Caco-2 (cell line): Measurements from ENCODE around the gene BMPR1B. TPM values are rescaled to one million over a fixed set of nuclear protein-coding genes. Genes with fewer than 3 reads are reported as not detected.

ENCODE experiments used
- BruUV-seq: library from RNA; stranded (reverse); fragments of 400-500 nt; replicated peaks from 2 replicates; lab custom pipeline; 2021; lab: Mats Ljungman, UMichigan
- CTCF ChIA-PET: fragments of 300-600 bp; sonication (Branson Sonifier 250); formaldehyde crosslinking; loops from one replicate; lab custom pipeline; 2022; ENCODE audit warnings: antibody characterized with exemption; lab: Charles Lee
- POLR2A ChIA-PET: fragments of 300-600 bp; sonication (Branson Sonifier 250); formaldehyde crosslinking; loops from one replicate; lab custom pipeline; 2022; ENCODE audit warnings: antibody characterized with exemption; lab: Charles Lee
- DNase-seq, 2 experiments: peaks; one replicate each; pipeline versions ENCODE4 v3.0.0 to v3.0.0-alpha.2; 2020 to 2022
- H3K27me3 ChIP-seq: replicated peaks from 2 replicates; pipeline ENCODE4 v1.6.0; 2011; ENCODE audit warnings: low read length; ENCODE audit not compliant: control insufficient read depth, insufficient read depth
- H3K36me3 ChIP-seq: 2 replicates; pipeline ENCODE4 v1.5.1; 2011; ENCODE audit warnings: low read length; ENCODE audit not compliant: control insufficient read depth, insufficient read depth
- H3K4me1 ChIP-seq: fragments of 250-450 bp; sonication (Bioruptor Pico); 2 replicates; pipeline ENCODE4 v1.5.1; 2020; ENCODE audit warnings: mild to moderate bottlenecking
- H3K4me3 ChIP-seq: 2 replicates; pipeline ENCODE4 v1.5.1; 2011; ENCODE audit warnings: low read depth, mild to moderate bottlenecking, control low read depth, low read length
- H3K9me3 ChIP-seq: fragments of 250-450 bp; sonication (Bioruptor Pico); 2 replicates; pipeline ENCODE4 v1.5.1; 2020; ENCODE audit warnings: mild to moderate bottlenecking, moderate library complexity
- H3K27ac Mint-ChIP-seq: one replicate; pipeline ENCODE4 v1.8.0; 2022; ENCODE audit warnings: mixed read lengths; ENCODE audit not compliant: unreplicated experiment
- H3K27me3 Mint-ChIP-seq: one replicate; pipeline ENCODE4 v1.8.0; 2022; ENCODE audit warnings: mixed read lengths; ENCODE audit not compliant: insufficient read depth, unreplicated experiment
- H3K36me3 Mint-ChIP-seq: one replicate; pipeline ENCODE4 v1.8.0; 2022; ENCODE audit warnings: mild to moderate bottlenecking, mixed read lengths; ENCODE audit not compliant: insufficient read depth, unreplicated experiment
- H3K4me1 Mint-ChIP-seq: one replicate; pipeline ENCODE4 v1.8.0; 2022; ENCODE audit warnings: low read depth, mixed read lengths; ENCODE audit not compliant: unreplicated experiment
- H3K4me3 Mint-ChIP-seq: one replicate; pipeline ENCODE4 v1.8.0; 2022; ENCODE audit warnings: mild to moderate bottlenecking, moderate library complexity, mixed read lengths; ENCODE audit not compliant: unreplicated experiment
- H3K9me3 Mint-ChIP-seq: one replicate; pipeline ENCODE4 v1.8.0; 2022; ENCODE audit warnings: mixed read lengths; ENCODE audit not compliant: unreplicated experiment
- CTCF ChIP-seq, 2 experiments: fragments of 200-600 bp in 1 of 2; IDR thresholded peaks; 1 replicate in 1 of 2; 2 replicates in 1 of 2; pipeline versions ENCODE4 v1.5.1 to v1.8.0; 2011 to 2022; ENCODE audit warnings: antibody characterized with exemption in 1 of 2, control low read depth in 1 of 2, inconsistent platforms in 1 of 2, low read depth in 1 of 2, low read length in 1 of 2, mild to moderate bottlenecking in 1 of 2, moderate library complexity in 1 of 2; ENCODE audit not compliant: insufficient read depth in 1 of 2, severe bottlenecking in 1 of 2, unreplicated experiment in 1 of 2
- intact Hi-C: fragments of 100-400 bp; cut with micrococcal nuclease; formaldehyde crosslinking; loops from one replicate; pipeline ENCODE4 v1.10.0; 2022; ENCODE audit not compliant: unreplicated experiment
- total RNA-seq: library from RNA; stranded (reverse); gene quantifications from 2 replicates; pipeline ENCODE4 v1.2.3, GENCODE V29; 2022

Gene BMPR1B
- total RNA-seq, 1 experiment from 2014 or later = 8.7 TPM

DNA sequence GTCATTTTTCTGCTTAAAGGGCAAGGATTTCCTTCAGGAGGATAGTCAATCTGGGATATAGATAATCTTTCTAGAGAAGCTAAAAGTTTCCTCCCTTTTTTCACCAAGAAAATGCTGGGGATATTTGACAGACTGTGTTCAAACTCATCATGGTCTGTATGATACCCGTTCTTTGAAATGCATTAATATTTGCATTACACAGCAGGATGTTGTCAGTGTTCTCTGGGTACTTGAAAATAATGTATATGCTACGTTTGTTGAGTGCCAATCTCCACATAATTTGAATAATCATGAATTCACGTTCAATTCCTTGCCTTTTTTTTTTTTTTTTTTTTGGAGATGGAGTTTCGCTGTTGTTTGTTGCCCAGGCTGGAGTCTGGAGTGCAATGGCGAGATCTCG lies 18.0 kb upstream of the BMPR1B start:
- ChIA-PET POLR2A (no interaction called here), CTCF (no interaction called here)
- no peaks in the 10 kb centered on the region for H3K36me3 Mint-ChIP-seq

DNA sequence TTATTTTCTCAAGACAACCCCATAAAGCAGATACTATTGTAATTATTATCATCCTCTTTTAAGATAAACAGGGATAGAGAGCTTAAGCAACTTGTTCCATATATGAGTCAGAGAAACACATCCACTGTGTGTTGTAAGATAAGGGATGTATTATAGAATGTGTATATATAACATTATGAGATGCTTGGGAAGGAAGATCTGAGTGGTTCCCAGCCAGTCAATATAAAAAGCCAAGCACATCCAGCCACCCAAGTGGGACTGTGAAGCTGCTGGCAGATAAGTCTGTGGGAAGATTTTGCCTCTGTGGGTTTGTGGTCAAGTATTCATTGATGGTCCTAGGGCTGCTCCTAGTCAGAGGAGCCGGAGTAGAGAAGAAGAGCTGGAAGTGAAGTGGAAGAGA lies 16.5 kb upstream of the BMPR1B start:
- H3K36me3 ChIP-seq = no peaks in the 10 kb centered on the region
- POLR2A ChIA-PET = no interaction called here

More for the DNA sequence above, 18.0 kb upstream of the BMPR1B start:
- H3K27me3 Mint-ChIP-seq = no peaks in the 10 kb centered on the region
- intact Hi-C loops = no loop called here
- H3K4me3 Mint-ChIP-seq = no peak overlapping the region
- no peaks in the 10 kb centered on the region for H3K36me3 ChIP-seq
- BruUV-seq = no TSS peak
- peaks cover 6% of the 10 kb centered on the region for H3K4me1 Mint-ChIP-seq
- H3K4me1 ChIP-seq = no peaks in the 10 kb centered on the region
- H3K9me3 ChIP-seq = no peaks in the 10 kb centered on the region
- TF ChIP-seq CTCF (IDR thresholded peaks at IDR 0.05; ENCODE audit: insufficient read depth in 1 of 2, low read depth in 1 of 2, low read length in 1 of 2, severe bottlenecking in 1 of 2, unreplicated experiment in 1 of 2) = no peak
- no peak overlapping the region for H3K4me3 ChIP-seq
- DNase-seq = no peak
- no peaks in the 10 kb centered on the region for H3K9me3 Mint-ChIP-seq
- no peak overlapping the region for H3K27ac Mint-ChIP-seq
- H3K27me3 ChIP-seq = no peaks in the 10 kb centered on the region

DNA sequence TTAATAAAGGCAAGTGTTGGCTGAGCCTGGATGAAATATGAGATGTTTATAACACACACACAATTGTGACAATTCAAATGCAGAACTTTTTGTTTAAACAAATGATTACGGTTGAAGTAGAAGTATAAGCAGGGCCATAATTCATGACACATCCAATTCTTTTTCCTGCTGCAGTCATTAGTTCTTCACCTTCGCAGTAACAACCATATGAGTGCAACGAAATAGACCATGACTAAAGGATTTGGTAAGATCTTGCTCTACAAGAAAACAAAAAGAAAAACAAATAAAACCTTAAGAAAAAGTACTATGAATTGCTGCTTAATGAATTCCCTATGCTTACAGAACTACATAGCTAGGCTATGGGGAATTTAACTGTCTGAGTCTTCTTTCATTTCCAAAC lies 13.9 kb upstream of the BMPR1B start:
- Histone ChIP-seq H3K9me3 (no peaks in the 10 kb centered on the region), H3K36me3 (no peaks in the 10 kb centered on the region), H3K27me3 (no peaks in the 10 kb centered on the region), H3K4me1 (no peaks in the 10 kb centered on the region), H3K4me3 (no peak overlapping the region)
- no peak for DNase-seq
- H3K36me3 Mint-ChIP-seq = no peaks in the 10 kb centered on the region
- intact Hi-C loops = no loop called here
- no peak overlapping the region for H3K4me3 Mint-ChIP-seq
- no TSS peak for BruUV-seq
- CTCF ChIA-PET = no interaction called here
- POLR2A ChIA-PET = no interaction called here
- H3K27ac Mint-ChIP-seq = no peak overlapping the region
- no peaks in the 10 kb centered on the region for H3K27me3 Mint-ChIP-seq
- H3K4me1 Mint-ChIP-seq = peaks cover 6% of the 10 kb centered on the region
- no peak for TF ChIP-seq CTCF (IDR thresholded peaks at IDR 0.05; ENCODE audit: insufficient read depth in 1 of 2, low read depth in 1 of 2, low read length in 1 of 2, severe bottlenecking in 1 of 2, unreplicated experiment in 1 of 2)
- H3K9me3 Mint-ChIP-seq = no peaks in the 10 kb centered on the region

More for the DNA sequence above, 16.5 kb upstream of the BMPR1B start:
- no TSS peak for BruUV-seq
- Mint-ChIP-seq H3K27ac (no peak overlapping the region), H3K4me1 (peaks cover 6% of the 10 kb centered on the region), H3K9me3 (no peaks in the 10 kb centered on the region), H3K27me3 (no peaks in the 10 kb centered on the region), H3K36me3 (no peaks in the 10 kb centered on the region), H3K4me3 (no peak overlapping the region)
- Histone ChIP-seq H3K27me3 (no peaks in the 10 kb centered on the region), H3K9me3 (no peaks in the 10 kb centered on the region), H3K4me3 (no peak overlapping the region), H3K4me1 (no peaks in the 10 kb centered on the region)
- no peak for TF ChIP-seq CTCF (IDR thresholded peaks at IDR 0.05; ENCODE audit: insufficient read depth in 1 of 2, low read depth in 1 of 2, low read length in 1 of 2, severe bottlenecking in 1 of 2, unreplicated experiment in 1 of 2)
- CTCF ChIA-PET = no interaction called here
- intact Hi-C loops = no loop called here
- DNase-seq = no peak
